GM23338 (cell line): Measurements from ENCODE around the gene TRIO. TPM values are rescaled to one million over a fixed set of nuclear protein-coding genes. Genes with fewer than 3 reads are reported as not detected.

Experiments
- ATAC-seq: fragments of 200-7000 bp; cut with Tn5 transposase; 3 replicates; pipeline ENCODE4 v1.9.1; 2020
- DNase-seq: peaks from one replicate; pipeline ENCODE4 v3.0.0-alpha.2; 2015; ENCODE audit warnings: low spot score
- H2AFZ ChIP-seq: fragments of 200-600 bp; sonication (generic); 2 replicates; pipeline ENCODE4 v1.8.0; 2016; ENCODE audit warnings: antibody characterized with exemption, mild to moderate bottlenecking, moderate library complexity
- H3F3A ChIP-seq: fragments of 200-600 bp; sonication (generic); replicated peaks from 2 replicates; pipeline ENCODE4 v1.8.0; 2017; ENCODE audit warnings: antibody characterized with exemption, mixed run types, low read depth
- H3K27ac ChIP-seq: fragments of 200-600 bp; sonication (generic); 2 replicates; pipeline ENCODE4 v1.6.1; 2016; ENCODE audit warnings: low read depth
- H3K27me3 ChIP-seq: fragments of 200-600 bp; sonication (generic); 2 replicates; pipeline ENCODE4 v1.8.0; 2016; ENCODE audit warnings: mild to moderate bottlenecking, mixed run types, moderate library complexity; ENCODE audit not compliant: insufficient read depth
- H3K36me3 ChIP-seq: fragments of 200-600 bp; sonication (generic); 2 replicates; pipeline ENCODE4 v1.8.0; 2016; ENCODE audit warnings: mild to moderate bottlenecking; ENCODE audit not compliant: insufficient read depth
- H3K4me1 ChIP-seq: fragments of 200-600 bp; sonication (generic); 2 replicates; pipeline ENCODE4 v1.8.0; 2016; ENCODE audit warnings: mild to moderate bottlenecking, moderate library complexity; ENCODE audit not compliant: insufficient read depth
- H3K4me2 ChIP-seq: fragments of 200-600 bp; sonication (generic); 2 replicates; pipeline ENCODE4 v1.7.1; 2017; ENCODE audit warnings: mixed run types
- H3K4me3 ChIP-seq: fragments of 200-600 bp; sonication (generic); 2 replicates; pipeline ENCODE4 v1.6.1; 2016; ENCODE audit warnings: mixed run types
- H3K79me2 ChIP-seq: fragments of 200-600 bp; sonication (generic); replicated peaks from 2 replicates; pipeline ENCODE4 v1.8.0; 2017; ENCODE audit warnings: mild to moderate bottlenecking; ENCODE audit not compliant: insufficient read depth
- H3K9me2 ChIP-seq: fragments of 200-600 bp; sonication (generic); 2 replicates; pipeline ENCODE4 v1.8.0; 2017; ENCODE audit not compliant: insufficient read depth
- H4K20me1 ChIP-seq: fragments of 200-600 bp; sonication (generic); replicated peaks from 2 replicates; pipeline ENCODE4 v1.8.0; 2017; ENCODE audit warnings: mild to moderate bottlenecking; ENCODE audit not compliant: insufficient read depth
- H3K27ac Mint-ChIP-seq: 2 replicates; pipeline ENCODE4 v1.8.0; 2020; ENCODE audit warnings: inconsistent platforms, mild to moderate bottlenecking, moderate library complexity, mixed read lengths
- H3K27me3 Mint-ChIP-seq: 3 replicates; pipeline ENCODE4 v1.8.0; 2022; ENCODE audit warnings: low read depth, mild to moderate bottlenecking, moderate library complexity, mixed read lengths, inconsistent platforms; ENCODE audit not compliant: insufficient read depth, poor library complexity
- H3K36me3 Mint-ChIP-seq: 3 replicates; pipeline ENCODE4 v1.8.0; 2021; ENCODE audit warnings: low read depth, mild to moderate bottlenecking, inconsistent platforms, moderate library complexity, mixed read lengths
- H3K4me1 Mint-ChIP-seq: 3 replicates; pipeline ENCODE4 v1.8.0; 2020; ENCODE audit warnings: mild to moderate bottlenecking, inconsistent platforms, mixed read lengths
- H3K4me3 Mint-ChIP-seq: 3 replicates; pipeline ENCODE4 v1.8.0; 2021; ENCODE audit warnings: moderate library complexity, mild to moderate bottlenecking, inconsistent platforms, mixed read lengths
- H3K9me3 Mint-ChIP-seq: 3 replicates; pipeline ENCODE4 v1.8.0; 2020; ENCODE audit warnings: moderate library complexity, mild to moderate bottlenecking, inconsistent platforms, mixed read lengths
- CREB1 ChIP-seq: fragments of 250-450 bp; sonication (Bioruptor Pico); IDR thresholded peaks from 2 replicates; pipeline ENCODE4 v1.5.0; 2020; ENCODE audit warnings: low read depth, mild to moderate bottlenecking, moderate library complexity
- JUNB ChIP-seq: IDR thresholded peaks from one replicate; pipeline ENCODE4 v1.6.1; 2016; ENCODE audit warnings: antibody characterized with exemption; ENCODE audit not compliant: unreplicated experiment
- NANOG ChIP-seq: IDR thresholded peaks from 2 replicates; pipeline ENCODE4 v1.6.1; 2016; ENCODE audit warnings: antibody characterized with exemption, borderline replicate concordance
- POLR2AphosphoS5 ChIP-seq: IDR thresholded peaks from 2 replicates; pipeline ENCODE4 v1.6.1; 2016; ENCODE audit warnings: antibody characterized with exemption, low read depth
- STAT1 ChIP-seq: IDR thresholded peaks from one replicate; pipeline ENCODE4 v1.6.1; 2016; ENCODE audit warnings: antibody characterized with exemption; ENCODE audit not compliant: unreplicated experiment
- ZNF114 ChIP-seq: fragments of 250-450 bp; sonication (Bioruptor Pico); IDR thresholded peaks from 2 replicates; pipeline ENCODE4 v1.5.0; 2020; ENCODE audit warnings: mild to moderate bottlenecking, moderate library complexity
- polyA plus RNA-seq: library from polyadenylated mRNA; unstranded; fragments of >200 nt; fragmentation: Nextera tagmentation; extraction: Ambion mirVana; gene quantifications from 2 replicates; pipeline ENCODE4 v1.2.1, GENCODE V29; 2016
- total RNA-seq: library from RNA; depleted of rRNA; stranded (reverse); fragments of >200 nt; shearing (Covaris generic); gene quantifications from 2 replicates; pipeline ENCODE4 v1.2.3, GENCODE V29; 2014
- TF ChIP-seq, protein P1 (sequence below): fragments of 250-450 bp; sonication (Bioruptor Pico); IDR thresholded peaks from 2 replicates; pipeline ENCODE4 v1.5.0; 2020; ENCODE audit warnings: mild to moderate bottlenecking, moderate library complexity
- TF ChIP-seq, protein P2 (sequence below), 2 experiments: fragments of 200-600 bp in 1 of 2; sonication (generic) in 1 of 2; conservative IDR thresholded peaks; 2 replicates each; pipeline versions ENCODE4 v1.5.1 to v1.6.1; 2016 to 2017; ENCODE audit warnings: antibody characterized with exemption in 2 of 2, low read depth in 2 of 2, mild to moderate bottlenecking in 2 of 2, moderate library complexity in 1 of 2
- TF ChIP-seq, protein P3 (sequence below): IDR thresholded peaks from 2 replicates; pipeline ENCODE4 v1.6.1; 2016; ENCODE audit warnings: antibody characterized with exemption

Gene TRIO
- total and polyA plus RNA-seq, 2 experiments from 2014 or later = 13.8 to 113 TPM

DNA sequence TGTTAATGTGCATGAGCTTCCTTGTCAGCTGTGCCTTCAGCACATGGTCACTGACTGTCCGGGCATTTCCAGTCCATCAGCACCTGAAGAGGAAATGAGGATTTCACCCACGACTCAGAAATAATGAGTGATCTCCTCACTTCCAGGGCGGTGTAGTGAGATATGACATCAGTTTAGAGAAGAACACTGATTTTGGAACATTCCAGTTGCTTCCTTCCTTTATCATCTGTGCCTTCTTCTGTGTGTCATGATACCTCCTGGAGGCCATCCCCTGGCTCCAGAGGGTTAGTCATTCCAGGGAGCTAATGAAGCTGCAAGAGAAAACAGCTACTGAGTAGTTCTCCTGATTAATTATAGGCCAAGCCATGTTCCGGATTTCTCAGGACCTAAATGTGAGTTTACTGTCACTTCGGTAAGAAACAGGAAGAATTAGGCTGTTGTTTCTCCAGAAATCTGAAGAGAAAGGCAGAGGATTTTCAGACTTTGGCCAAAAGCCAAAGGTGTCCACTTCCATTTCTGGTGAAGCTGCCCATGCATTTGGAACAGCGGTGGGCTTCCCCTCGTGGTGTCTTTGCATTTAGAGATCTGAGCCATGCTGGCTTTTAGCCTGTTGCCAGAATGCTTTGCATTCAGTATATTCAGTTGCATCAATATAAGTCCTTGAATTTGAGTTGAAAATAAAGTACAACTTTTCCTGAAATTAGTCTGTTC is 277.1 kb downstream of the TRIO start:
- no peaks in the 10 kb centered on the region for H3K9me2 ChIP-seq
- H3K4me2 ChIP-seq = no peak overlapping the region
- DNase-seq (no peak), ATAC-seq (no peak)
- H3K4me3 Mint-ChIP-seq = no peak overlapping the region
- no peaks in the 10 kb centered on the region for H4K20me1 ChIP-seq
- H3K27ac ChIP-seq = no peak overlapping the region
- H3K27me3 Mint-ChIP-seq = peaks cover 17% of the 10 kb centered on the region
- no peak overlapping the region for H3K27ac Mint-ChIP-seq
- H3F3A ChIP-seq = no peaks in the 10 kb centered on the region
- TF ChIP-seq, protein P1, sequence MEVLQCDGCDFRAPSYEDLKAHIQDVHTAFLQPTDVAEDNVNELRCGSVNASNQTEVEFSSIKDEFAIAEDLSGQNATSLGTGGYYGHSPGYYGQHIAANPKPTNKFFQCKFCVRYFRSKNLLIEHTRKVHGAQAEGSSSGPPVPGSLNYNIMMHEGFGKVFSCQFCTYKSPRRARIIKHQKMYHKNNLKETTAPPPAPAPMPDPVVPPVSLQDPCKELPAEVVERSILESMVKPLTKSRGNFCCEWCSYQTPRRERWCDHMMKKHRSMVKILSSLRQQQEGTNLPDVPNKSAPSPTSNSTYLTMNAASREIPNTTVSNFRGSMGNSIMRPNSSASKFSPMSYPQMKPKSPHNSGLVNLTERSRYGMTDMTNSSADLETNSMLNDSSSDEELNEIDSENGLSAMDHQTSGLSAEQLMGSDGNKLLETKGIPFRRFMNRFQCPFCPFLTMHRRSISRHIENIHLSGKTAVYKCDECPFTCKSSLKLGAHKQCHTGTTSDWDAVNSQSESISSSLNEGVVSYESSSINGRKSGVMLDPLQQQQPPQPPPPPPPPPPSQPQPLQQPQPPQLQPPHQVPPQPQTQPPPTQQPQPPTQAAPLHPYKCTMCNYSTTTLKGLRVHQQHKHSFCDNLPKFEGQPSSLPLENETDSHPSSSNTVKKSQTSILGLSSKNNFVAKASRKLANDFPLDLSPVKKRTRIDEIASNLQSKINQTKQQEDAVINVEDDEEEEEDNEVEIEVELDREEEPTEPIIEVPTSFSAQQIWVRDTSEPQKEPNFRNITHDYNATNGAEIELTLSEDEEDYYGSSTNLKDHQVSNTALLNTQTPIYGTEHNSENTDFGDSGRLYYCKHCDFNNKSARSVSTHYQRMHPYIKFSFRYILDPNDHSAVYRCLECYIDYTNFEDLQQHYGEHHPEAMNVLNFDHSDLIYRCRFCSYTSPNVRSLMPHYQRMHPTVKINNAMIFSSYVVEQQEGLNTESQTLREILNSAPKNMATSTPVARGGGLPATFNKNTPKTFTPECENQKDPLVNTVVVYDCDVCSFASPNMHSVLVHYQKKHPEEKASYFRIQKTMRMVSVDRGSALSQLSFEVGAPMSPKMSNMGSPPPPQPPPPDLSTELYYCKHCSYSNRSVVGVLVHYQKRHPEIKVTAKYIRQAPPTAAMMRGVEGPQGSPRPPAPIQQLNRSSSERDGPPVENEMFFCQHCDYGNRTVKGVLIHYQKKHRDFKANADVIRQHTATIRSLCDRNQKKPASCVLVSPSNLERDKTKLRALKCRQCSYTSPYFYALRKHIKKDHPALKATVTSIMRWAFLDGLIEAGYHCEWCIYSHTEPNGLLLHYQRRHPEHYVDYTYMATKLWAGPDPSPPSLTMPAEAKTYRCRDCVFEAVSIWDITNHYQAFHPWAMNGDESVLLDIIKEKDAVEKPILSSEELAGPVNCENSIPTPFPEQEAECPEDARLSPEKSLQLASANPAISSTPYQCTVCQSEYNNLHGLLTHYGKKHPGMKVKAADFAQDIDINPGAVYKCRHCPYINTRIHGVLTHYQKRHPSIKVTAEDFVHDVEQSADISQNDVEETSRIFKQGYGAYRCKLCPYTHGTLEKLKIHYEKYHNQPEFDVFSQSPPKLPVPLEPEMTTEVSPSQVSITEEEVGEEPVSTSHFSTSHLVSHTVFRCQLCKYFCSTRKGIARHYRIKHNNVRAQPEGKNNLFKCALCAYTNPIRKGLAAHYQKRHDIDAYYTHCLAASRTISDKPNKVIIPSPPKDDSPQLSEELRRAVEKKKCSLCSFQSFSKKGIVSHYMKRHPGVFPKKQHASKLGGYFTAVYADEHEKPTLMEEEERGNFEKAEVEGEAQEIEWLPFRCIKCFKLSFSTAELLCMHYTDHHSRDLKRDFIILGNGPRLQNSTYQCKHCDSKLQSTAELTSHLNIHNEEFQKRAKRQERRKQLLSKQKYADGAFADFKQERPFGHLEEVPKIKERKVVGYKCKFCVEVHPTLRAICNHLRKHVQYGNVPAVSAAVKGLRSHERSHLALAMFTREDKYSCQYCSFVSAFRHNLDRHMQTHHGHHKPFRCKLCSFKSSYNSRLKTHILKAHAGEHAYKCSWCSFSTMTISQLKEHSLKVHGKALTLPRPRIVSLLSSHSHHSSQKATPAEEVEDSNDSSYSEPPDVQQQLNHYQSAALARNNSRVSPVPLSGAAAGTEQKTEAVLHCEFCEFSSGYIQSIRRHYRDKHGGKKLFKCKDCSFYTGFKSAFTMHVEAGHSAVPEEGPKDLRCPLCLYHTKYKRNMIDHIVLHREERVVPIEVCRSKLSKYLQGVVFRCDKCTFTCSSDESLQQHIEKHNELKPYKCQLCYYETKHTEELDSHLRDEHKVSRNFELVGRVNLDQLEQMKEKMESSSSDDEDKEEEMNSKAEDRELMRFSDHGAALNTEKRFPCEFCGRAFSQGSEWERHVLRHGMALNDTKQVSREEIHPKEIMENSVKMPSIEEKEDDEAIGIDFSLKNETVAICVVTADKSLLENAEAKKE = no peak
- TF ChIP-seq CREB1 (no peak), ZNF114 (CRISPR knock-in tag) (no peak), POLR2AphosphoS5 (no peak), STAT1 (no peak)
- peaks cover 47% of the 10 kb centered on the region for H3K4me1 Mint-ChIP-seq
- H3K4me1 ChIP-seq = peaks cover 23% of the 10 kb centered on the region; the same call in 1 of the 2 replicates
- H3K36me3 ChIP-seq = no peaks in the 10 kb centered on the region
- H3K36me3 Mint-ChIP-seq = peaks cover 52% of the 10 kb centered on the region
- H3K27me3 ChIP-seq = no peaks in the 10 kb centered on the region
- H3K9me3 Mint-ChIP-seq = no peaks in the 10 kb centered on the region
- no peak overlapping the region for H3K4me3 ChIP-seq
- H3K79me2 ChIP-seq = no peaks in the 10 kb centered on the region
- H2AFZ ChIP-seq = no peak overlapping the region

DNA sequence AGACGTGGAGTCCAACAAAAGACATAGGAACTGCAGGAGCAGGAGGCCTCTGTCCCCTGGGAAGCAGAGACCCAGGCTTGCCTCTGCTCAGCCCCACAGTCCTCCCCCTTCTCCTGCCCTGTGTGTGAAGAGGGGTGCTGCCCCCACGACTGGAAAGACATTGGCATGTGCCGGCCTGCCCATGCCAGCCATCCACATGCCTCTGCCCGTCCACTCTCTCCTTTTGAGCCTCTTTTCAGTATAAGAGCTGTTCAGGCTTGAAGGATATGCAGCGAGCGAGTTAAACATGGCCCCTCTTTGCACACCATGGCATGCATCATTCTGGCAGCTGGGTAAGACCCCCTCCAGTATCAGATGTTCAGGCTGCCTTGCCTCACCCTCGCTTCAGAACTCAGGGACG is 278.7 kb downstream of the TRIO start:
- H3K4me3 Mint-ChIP-seq = no peak overlapping the region
- Histone ChIP-seq H4K20me1 (peaks cover 3% of the 10 kb centered on the region; the same call in 1 of the 2 replicates), H3K4me3 (no peak overlapping the region), H3K36me3 (no peaks in the 10 kb centered on the region), H3K79me2 (no peaks in the 10 kb centered on the region), H2AFZ (no peak overlapping the region), H3K4me2 (no peak overlapping the region), H3K9me2 (no peaks in the 10 kb centered on the region), H3F3A (no peaks in the 10 kb centered on the region), H3K27me3 (no peaks in the 10 kb centered on the region), H3K27ac (no peak overlapping the region), H3K4me1 (peaks cover 11% of the 10 kb centered on the region; the same call in 1 of the 2 replicates)
- no peak for ATAC-seq
- H3K27ac Mint-ChIP-seq = no peak overlapping the region
- DNase-seq = no peak
- peaks cover 16% of the 10 kb centered on the region for H3K27me3 Mint-ChIP-seq
- H3K4me1 Mint-ChIP-seq = peaks cover 45% of the 10 kb centered on the region
- H3K36me3 Mint-ChIP-seq = peaks cover 53% of the 10 kb centered on the region
- H3K9me3 Mint-ChIP-seq = no peaks in the 10 kb centered on the region
- TF ChIP-seq JUNB (no peak), POLR2AphosphoS5 (no peak), CREB1 (no peak), NANOG (no peak), STAT1 (no peak)
- TF ChIP-seq, protein P2, sequence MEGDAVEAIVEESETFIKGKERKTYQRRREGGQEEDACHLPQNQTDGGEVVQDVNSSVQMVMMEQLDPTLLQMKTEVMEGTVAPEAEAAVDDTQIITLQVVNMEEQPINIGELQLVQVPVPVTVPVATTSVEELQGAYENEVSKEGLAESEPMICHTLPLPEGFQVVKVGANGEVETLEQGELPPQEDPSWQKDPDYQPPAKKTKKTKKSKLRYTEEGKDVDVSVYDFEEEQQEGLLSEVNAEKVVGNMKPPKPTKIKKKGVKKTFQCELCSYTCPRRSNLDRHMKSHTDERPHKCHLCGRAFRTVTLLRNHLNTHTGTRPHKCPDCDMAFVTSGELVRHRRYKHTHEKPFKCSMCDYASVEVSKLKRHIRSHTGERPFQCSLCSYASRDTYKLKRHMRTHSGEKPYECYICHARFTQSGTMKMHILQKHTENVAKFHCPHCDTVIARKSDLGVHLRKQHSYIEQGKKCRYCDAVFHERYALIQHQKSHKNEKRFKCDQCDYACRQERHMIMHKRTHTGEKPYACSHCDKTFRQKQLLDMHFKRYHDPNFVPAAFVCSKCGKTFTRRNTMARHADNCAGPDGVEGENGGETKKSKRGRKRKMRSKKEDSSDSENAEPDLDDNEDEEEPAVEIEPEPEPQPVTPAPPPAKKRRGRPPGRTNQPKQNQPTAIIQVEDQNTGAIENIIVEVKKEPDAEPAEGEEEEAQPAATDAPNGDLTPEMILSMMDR (conservative IDR thresholded peaks at IDR 0.05; ENCODE audit: low read depth in 2 of 2) = no peak
- TF ChIP-seq, protein P3, sequence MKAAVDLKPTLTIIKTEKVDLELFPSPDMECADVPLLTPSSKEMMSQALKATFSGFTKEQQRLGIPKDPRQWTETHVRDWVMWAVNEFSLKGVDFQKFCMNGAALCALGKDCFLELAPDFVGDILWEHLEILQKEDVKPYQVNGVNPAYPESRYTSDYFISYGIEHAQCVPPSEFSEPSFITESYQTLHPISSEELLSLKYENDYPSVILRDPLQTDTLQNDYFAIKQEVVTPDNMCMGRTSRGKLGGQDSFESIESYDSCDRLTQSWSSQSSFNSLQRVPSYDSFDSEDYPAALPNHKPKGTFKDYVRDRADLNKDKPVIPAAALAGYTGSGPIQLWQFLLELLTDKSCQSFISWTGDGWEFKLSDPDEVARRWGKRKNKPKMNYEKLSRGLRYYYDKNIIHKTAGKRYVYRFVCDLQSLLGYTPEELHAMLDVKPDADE = no peak
